HG03457 (cell line): ENCODE measurements around the gene RGS11.

Experiments
- ATAC-seq: cut with Tn5 transposase; IDR thresholded peaks from one replicate; pipeline ENCODE4 v1.9.1; 2021; ENCODE audit warnings: moderate number of reproducible peaks; ENCODE audit not compliant: unreplicated experiment

Gene RGS11

DNA sequence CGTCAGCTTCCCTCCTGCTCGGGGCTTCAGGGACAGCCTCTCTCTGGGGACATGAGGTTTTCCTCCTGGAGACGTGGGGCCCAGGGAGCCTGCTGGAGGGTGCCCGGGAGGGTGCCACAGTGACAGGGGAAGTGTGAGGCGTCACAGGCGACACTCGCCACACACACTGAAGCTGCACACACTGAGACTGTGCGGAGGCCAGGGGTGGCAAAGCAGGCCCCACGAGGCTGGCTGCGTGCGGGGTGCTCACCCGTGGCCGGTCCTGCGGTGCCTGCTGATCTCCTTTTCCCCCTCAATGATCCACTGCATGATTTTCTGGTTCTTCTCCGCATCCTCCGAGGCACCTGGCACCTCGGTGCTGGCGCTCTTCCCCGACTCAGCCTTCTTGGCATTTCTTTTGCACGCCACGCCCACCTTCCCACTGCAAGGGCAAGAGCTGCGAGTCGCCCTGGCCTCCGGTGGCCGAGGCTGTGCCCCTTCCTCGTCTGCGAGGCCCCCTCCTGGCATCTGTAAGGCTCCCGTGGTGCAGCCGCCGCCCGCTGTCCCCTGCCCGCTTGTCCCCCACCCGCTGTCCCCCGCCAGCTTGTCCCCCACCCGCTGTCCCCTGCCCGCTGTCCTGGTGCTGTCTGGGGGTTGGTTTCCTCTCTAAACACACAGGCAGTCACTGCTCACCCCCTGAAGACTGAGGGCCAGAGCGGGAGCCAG is 21.2 kb upstream of the RGS11 start:
- ATAC-seq, result no peak

DNA sequence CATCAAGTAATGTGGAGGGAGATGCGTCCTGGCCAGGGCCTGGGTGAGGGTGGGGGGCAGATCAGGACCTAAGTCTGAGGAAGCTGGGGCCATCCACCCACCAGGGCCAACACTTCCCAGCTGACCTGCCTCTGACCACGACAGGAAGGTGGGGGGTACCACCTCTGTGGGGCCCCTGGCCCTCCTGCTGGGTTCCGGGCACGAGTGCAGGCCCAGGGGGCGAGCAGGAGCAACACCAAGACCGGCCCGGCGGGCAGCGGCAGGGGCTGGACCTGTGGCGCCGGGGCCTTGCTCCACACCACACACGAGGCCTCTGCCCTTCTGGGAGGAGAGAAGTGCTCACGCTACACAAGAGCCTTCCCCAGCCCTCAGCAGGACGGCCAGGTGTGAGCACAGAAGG is 20.5 kb upstream of the RGS11 start:
- ATAC-seq, result no peak

DNA sequence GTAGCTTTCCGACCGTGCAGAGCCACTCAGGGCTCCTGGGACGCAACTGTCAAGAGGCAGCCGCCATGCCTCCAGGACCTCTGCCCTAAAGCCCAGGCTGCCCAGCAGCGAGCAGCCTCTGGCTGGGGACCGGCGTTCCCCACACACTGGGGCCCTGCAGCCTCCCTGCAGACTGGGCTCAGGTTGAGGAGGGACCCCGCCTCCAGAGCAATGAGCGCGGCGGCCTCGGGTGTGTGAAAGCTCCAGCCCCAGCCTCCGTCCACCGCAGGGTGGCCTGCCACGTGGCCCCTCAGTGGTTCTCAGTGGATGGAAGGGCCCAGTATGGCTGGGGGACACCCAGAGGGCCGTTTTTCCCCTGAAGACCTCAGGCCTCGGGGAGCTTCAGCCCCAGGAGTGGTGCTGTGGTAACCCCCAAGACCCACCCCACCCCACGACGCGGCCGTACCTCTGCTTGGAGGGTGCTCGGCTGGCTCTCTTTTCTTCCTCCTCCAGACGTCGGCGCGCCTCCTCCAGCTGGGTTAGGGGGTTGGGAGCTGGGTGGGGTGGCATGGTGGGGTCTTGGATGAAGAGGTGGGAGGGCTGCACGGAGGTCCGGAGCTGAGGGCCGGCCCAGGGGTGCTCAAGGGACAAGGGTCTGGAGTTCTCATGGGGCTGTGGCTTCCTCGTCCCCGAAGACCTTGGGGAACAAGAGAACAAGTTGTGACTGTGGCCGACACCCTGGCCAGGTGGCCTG is 17.5 kb upstream of the RGS11 start:
- no peak for ATAC-seq

DNA sequence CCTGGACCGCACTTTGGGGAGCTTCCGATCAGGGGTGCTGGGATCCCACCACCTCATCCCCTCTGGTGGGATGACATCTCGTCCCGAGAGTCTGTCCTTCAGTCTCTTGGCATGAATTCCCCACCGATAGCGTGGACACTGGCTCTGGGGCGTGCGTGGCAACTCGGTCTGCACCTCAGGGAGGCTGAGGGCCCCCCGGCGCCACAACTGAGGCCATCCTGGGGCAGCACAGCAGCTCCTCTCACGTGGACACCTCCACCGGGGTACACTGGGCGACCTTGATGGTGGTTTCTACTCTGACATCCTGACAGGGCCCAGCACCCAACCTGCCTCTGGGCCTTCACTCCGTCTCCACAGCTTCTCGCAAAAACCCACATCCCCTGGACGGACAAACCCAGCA is 15.8 kb upstream of the RGS11 start:
- ATAC-seq, result no peak

DNA sequence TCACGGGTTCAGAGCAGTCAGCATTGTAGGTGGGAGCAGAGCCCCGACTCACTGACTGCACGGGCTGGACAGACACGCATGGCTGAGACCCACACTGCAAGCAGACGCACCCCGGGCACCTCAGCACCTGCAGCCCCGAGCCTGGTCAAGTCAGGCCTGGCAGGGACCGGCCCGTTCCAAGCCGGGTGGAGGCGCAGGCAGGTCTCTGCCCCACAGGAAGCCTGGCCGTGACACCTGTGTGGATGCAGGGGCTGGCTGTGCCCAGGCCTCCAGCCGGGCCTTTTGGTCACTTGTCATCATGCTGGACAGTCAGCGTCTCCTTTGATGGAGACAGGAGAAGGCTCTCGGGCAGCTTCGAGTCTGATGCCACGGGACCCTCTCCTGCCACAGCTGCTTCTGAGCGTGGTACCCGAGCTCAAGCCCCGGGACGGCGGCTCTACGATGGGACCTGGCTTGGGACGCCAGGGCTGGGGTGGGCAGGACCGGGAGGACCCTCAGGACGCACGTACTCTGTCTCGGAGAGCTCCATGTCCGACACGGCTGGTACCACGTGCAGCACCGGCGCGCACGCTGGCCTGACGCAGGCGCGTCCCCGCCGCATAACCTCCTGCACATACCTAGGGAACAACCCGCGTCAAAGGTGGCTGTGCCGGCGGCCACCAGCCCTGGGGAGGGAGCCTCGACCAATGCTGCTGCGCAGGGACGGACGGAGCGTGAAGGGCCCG is 15.1 kb upstream of the RGS11 start:
- no peak for ATAC-seq

DNA sequence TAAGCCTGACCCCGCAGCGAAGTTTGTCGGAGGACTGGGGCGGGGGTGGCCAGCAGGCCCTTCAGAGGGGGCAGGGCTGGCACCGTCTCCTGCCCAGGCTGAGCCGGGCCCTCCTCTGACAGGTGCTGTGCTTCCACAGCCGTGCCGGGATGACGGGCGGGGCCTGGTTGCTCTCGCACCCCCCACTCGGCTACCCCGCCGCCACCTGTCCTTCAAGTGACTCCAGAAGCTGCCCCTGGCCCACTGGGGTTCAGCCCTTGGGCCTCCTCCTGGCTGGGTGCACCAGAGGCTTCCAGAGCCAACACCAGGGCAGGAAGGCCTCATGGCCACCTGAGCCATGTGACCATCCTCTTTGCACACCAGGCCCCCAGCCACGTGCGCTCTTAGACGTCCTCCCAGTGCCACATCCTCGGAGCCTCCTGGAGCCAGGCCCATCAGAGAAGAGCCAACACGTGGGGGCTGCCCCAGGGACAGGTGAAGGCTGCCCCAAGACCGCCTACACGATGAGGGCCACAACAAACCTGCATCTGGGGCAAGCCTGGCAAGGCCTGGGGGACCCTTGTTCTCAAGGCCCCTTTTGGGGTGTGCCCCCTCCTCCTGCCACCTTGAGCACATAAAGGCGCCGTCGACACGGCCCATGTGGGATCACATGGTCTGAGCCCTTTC is 14.4 kb upstream of the RGS11 start:
- no peak for ATAC-seq

DNA sequence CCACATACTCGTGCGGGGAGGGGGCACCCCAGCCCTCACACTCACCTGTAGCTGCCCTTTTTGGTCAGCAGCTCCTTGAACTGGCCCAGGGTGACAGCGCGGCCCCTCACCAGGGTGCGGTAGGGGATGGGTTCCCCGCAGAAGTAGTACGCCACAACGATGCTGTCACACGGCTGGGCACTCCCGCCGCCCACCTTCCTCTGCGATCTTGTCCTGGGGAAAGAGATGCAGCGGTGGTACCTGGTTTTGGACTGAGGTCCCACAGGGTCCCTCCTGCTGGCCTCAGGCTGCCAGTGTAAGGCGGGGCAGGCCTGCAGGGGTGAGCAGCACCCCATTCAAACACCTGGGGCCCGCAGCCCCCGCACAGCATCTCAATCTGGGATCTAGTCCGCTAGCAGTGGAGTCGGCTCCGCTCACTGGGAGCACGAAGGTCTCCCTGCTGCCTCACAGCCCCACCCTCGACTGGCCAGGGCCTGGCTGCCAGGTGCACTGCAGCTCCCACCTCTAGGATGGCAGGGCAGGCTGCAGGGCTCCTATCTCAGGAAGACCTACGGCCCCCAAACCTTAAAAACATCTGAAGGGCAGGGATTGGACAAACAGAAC is 13.8 kb upstream of the RGS11 start:
- ATAC-seq, result no peak

DNA sequence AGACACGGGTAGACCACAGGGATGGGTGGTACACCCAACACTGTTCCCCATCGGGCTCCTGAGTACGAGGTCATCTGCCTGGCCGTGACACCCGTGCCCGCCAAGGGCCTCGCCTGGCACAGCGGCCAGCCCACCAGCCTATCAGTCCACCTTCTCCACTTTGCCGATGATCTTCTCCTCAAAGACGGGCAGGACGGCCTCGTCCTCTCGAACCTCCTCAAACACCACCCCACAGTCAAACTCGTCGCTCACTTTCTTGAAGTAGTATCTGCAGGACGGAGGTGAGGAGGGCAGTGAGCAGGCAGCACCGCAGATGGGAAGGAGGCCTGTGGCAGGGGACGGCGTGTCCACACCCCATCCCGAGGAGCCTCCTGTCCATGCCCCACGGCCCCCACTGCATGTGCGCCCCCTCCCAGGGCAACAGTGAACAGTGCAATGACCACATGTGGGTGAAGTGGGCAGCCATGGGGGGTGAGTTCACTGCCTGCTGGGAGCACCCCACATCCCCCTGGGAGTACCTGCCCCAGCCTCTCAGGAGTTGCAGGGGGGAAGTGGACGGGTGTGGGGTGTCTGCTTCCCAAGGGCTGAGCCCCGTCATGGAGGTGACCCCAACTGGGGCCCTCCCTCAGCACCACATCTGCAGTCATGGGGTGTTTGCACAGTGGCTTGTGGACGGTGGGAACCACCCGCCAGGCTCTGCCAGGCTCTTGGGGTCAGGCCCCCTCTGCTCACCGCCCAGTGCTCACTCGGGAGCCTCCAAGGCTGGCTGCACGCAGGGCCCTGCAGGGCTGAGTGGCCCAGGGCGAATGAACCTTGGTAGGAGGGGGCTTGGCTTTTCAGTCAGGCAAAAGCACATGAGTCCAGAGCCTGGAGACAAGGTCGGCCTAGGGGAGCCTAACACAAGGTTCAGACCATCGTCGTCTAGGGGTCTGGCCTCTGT is 12.5 kb upstream of the RGS11 start:
- no peak for ATAC-seq

DNA sequence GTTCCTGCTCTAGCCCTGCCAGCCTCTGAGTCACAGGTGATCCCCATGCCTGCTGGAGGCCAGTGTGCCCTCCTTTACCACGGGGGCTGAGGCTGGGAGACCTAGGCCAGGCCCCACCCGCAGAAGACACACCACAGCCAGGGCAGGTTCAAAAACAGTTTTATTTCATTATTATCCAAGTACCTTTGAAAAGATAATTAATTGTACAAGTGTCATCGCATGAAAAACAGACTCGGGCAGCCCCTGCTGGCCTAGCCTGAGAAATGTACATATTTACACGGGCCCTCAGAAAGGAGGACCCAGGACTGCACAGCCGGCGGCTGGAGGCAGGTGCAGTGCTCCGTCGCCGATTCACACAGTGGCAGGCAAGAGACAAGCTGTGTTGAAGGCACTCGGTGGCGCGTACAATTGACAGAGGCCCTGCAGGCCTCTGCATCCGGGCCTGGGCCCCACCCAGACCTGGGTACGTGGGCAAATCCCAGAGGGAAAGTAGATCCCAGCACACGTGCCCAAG is 11.6 kb upstream of the RGS11 start:
- ATAC-seq, result no peak

DNA sequence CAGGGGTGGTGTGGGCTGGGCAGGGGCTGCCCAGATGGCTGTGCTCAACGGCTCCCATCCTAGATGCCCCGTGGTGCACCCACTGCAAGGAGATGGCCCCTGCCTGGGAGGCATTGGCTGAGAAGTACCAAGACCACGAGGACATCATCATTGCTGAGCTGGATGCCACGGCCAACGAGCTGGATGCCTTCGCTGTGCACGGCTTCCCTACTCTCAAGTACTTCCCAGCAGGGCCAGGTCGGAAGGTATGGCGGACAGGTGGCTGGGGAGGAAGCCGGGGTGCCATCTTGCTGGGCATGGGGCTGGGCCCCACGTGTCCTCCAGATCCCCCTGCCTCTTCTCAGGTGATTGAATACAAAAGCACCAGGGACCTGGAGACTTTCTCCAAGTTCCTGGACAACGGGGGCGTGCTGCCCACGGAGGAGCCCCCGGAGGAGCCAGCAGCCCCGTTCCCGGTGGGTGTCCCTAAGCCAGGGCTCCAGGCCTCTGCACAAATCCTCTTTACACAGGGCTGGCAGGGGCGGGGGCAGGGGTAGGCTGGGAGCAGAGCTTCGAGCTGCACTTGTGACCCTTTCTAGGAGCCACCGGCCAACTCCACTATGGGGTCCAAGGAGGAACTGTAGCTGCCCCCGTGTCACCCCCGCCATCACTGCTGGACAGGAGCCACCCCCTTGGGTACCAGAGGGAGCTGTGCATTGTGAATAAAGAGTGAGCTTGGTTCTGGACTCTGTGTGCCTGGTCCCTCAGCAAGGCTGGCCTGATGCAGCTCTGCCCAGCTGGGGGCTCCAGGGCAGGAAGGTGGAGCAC is 10.9 kb upstream of the RGS11 start:
- ATAC-seq, result no peak

DNA sequence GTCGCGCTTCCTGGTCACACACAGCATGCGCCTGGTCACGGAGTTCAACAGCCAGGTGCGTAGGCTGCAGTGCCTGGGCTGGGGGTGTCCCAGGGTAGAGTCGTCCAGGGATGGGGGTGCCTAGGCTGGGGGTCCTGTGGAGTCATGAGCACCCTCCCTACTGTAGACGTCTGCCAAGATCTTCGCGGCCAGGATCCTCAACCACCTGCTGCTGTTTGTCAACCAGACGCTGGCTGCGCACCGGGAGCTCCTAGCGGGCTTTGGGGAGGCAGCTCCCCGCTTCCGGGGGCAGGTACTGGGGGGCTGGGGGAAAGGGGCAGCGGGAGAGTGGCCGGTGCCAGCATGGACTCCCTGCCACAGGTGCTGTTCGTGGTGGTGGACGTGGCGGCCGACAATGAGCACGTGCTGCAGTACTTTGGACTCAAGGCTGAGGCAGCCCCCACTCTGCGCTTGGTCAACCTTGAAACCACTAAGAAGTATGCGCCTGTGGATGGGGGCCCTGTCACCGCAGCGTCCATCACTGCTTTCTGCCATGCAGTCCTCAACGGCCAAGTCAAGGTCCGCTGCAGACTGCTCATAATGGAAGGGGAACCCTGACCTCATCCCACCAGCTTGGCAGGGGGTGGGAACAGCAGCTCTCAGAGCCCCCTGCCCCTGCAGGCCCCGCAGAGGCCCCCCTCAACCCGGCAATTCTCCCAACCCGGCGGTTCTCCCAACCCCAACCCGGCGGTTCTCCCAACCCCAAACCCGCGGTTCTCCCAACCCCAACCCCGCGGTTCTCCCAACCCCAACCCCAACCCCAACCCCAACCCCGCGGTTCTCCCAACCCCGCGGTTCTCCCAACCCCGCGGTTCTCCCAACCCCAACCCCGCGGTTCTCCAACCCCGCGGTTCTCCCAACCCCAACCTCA is 9.7 kb upstream of the RGS11 start:
- no peak for ATAC-seq

DNA sequence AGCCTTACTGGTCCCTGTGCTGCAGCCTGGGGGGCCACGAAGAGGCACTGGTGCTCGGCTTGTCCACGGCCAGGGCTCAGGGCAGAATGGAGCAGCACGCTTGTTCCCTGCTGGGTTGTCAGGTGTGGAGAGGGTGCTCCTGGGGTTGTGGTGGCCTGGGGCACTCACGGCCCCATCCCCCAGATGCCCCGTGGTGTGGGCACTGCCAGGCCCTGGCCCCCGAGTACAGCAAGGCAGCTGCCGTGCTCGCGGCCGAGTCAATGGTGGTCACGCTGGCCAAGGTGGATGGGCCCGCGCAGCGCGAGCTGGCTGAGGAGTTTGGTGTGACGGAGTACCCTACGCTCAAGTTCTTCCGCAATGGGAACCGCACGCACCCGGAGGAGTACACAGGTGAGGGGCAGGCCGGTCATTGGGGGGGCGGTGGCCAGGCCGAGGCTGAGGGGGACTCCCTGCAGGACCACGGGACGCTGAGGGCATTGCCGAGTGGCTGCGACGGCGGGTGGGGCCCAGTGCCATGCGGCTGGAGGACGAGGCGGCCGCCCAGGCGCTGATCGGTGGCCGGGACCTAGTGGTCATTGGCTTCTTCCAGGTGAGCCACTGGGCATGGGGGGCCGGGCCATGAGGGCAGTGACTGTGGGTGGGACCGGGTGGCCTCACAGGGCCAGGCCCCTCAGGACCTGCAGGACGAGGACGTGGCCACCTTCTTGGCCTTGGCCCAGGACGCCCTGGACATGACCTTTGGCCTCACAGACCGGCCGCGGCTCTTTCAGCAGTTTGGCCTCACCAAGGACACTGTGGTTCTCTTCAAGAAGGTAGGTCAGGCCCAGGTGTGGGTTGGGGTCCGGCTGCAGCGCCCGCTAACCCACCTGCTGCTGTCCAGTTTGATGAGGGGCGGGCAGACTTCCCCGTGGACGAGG is 8.7 kb upstream of the RGS11 start:
- ATAC-seq, result no peak

DNA sequence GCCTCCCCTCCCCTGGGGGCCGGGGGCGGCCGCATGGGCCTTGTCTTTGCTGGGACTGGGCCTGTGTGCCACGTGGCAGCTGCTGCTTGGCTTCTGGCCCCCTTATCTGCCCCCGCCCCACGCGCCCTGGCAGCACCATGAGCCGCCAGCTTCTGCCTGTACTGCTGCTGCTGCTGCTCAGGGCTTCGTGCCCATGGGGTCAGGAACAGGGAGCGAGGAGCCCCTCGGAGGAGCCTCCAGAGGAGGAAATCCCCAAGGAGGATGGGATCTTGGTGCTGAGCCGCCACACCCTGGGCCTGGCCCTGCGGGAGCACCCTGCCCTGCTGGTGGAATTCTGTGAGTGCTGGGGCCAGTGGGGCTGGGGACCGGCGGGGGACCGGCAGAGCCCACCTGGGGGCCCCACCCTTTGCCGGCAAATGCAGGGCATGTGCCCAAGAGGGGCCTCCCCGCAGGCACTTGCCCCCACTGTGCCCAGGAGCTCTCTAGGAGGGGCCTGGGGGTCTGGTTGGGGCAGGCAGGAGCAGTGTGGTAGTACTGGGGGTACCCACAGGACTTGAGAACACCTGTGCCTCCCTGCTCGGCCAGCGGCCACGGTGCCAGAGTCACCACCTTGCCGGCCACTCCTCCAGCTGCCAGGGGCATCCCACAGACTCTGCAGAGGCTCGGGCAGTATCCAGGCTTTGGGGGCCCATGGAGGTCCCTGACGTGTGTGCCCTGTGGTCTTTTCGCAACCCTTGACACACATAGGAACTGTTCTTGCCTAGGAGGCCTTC is 7.5 kb upstream of the RGS11 start, which contains the start of gene PDIA2:
Gene PDIA2 (plus strand): TSS at position 132 of the 773 bp plus-strand sequence. CDS start 6 bp downstream, at position 138.
- no peak for ATAC-seq

DNA sequence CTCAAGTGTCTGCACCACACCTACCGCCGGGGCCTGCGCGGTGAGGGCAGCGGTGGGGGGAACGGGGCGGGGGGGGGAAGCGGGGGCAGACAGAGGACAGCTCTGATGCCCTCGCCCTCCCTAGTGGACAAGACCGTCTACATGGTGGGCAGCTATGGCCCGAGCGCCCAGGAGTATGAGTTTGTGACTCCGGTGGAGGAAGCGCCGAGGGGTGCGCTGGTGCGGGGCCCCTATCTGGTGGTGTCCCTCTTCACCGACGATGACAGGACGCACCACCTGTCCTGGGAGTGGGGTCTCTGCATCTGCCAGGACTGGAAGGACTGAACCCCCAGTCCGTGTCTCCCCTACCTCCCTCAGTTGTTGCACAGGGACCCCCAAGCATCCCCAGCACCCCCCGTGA is 6.7 kb upstream of the RGS11 start:
- no peak for ATAC-seq

DNA sequence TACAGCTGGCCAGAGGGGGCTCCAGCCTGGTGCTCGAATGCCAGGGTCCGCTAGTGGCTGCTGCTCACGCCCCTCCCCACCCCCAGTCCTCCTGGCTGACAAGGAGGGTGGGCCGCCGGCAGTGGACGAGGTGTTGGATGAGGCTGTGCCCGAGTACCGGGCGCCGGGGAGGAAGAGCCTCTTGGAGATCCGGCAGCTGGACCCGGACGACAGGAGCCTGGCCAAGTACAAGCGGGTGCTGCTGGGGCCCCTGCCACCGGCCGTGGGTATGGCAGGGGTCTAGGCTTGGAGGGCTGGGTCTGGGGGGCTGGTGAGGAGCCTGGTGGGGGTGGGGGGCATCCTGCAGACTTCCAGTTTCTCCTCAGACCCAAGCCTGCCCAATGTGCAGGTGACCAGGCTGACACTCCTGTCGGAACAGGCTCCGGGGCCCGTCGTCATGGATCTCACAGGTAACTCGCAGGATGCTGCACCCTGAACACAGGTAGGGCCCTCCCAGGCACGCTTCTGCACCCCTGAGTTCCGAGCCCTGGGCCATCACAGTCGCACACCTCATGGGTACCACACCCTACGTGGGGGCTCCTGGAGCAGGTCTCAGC is 6.0 kb upstream of the RGS11 start:
- ATAC-seq, result no peak
